ENCODE data around the gene ASB1.

ASB1 gene

DNA sequence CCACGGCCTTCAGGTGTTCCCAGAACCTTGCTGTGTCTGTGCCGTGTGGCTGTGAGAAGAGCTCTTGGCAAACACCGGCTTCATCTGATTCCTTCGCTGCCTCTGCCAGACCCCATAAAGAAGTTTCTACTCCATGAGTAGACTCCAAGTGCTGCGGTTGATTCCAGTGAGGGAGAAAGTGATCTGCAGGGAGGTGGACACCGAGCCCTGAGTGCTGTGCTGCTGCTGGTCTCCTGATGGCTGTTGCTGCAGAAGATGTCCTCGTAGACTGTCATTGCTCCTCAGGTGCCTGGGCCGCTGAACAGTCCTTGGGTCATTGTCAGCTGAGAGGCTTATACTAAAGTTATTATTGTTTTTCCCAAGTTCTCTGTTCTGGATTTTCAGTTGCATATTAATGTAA is 19.6 kb downstream of the ASB1 start:
- no peak for DNase-seq

DNA sequence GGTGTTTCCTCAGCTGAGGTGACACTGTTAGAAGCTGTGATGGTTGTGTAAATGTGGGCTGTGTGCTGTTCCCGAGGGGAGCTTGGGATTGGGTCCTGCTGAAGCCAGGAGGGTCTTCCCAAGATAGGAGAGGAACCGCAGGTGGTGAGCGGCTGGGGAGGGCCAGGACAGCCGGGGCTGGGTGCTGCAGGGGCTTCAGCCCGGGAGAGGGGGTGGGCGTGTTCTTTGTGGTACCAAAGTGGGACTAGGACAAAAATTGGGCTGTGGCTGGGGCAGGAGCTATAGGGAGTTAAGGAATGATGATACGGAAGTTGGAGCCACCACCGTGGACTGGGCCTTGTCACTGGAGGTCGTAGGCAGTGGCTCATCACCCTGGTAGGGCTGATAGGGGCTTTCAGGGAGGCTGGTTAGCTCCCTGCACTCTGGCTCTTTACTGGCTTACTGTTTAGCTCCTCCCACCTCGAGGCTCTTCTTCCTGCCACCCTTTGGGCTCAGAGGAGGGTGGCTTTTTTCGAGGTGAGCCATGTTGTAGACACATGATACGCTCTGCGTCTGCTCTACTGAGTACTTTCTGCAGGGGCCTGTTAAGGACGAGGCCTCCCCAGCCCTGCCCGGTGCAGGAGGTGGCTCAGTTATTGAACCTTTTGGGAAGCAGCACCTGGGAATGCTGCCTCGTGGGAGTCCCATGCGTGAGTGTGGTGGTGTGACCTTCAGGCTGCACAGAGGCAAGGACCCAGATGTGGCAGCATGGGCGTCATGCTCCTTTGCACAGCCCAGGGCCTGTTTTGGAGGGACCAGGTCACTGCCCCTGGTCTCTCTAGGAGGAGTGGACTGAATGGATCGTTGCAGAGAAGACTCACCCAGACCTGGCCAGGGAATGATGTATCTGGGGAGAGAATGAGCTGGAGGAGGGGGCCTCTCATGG is 21.6 kb downstream of the ASB1 start:
- DNase-seq, result no peak

GRCh38 chr2:238449241-238449640 is 22.5 kb downstream of the ASB1 start:
- DNase-seq, result no peak

DNA sequence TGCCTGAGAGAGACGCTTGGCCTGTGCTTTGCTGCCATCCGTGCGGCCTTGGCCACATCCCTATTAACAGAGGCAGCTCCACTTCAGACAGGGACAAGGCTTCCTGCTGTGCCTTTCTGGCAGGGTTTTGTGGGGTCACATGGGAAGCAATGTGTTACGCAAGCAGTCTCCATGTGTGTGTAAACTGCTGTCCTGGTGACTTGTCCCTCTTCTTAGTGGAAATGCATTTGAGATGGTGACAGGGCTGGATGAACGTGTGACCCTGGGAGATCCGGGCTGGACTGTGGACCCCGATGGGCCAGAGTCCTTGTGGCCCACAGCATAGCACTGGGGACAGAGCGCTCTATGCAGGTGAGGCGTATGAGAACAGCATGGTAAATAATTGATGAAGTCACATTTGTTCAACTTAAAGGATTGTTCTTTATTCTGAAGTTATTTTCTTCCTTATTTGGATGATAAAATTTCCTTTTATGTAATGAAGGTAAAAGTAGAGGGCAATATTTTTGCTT is 23.2 kb downstream of the ASB1 start:
- no peak for DNase-seq

GRCh38 chr2:238450440-238450861 is 23.7 kb downstream of the ASB1 start:
- no peak for DNase-seq

DNA sequence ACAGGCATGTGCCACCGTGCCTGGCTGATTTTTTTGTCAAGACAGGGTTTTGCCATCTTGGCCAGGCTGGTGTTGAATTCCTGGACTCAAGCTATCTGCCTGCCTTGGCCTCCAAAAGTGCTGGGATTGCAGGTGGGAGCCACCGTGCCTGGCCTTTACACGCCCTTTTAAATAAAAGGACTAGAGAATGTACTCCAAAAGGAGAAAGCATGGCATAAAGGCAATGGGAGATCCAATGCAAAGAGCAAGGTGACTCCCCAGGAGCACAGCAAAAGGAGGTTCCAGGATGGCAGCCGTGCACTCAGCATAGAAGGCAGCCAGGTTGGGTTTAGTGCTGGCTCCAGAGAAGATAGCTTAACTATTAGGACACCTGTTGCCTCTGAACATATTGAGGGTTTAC is 27.1 kb downstream of the ASB1 start:
- DNase-seq, result no peak

GRCh38 chr2:238456449-238456848 is 29.7 kb downstream of the ASB1 start:
- DNase-seq, result no peak

DNA sequence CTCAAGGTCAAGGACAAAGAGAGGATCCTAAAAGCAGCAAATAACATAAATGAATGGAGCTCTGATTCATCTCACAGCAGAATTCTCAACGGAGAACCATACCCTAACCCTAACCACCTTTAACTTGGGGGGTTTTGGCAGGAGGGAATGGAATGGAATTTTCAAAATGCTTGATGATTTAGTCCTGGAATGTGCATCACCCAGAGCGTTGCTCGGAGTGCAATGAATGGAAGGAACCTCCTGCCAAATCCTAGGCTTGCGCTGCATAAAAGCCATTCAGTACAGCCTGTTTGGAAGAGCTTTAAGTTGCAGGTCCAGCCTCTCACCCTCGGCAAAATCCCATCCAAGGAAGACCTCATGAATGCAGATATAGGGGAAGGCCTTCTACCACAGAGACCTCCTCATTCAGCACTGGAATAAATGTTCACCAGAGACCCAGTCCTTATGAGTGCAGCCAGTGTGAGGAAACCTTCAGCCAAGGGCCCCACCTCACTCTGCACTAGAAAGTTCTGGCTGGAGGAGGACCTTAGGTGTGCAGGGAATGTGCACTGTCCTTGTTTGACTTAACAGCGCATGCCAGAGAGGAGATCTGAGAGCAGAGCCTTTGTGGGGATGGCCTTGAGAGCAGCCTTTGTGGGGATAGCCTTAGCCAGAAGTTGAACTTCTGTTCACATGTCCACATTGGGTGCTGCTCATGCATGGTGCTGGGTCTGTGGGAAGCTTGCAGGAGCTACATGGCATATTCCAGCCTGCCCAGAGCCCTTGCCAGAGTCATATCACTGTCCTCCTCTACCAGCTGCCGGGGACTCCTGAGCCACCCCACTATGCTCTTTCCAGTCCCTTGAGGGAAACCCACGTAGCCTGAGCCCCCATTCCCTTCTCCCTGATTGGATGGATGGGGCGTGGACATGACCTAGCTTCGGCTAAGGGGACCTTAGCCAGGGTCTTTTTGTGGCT is 30.5 kb downstream of the ASB1 start:
- DNase-seq, result peak; percentile 1

DNA sequence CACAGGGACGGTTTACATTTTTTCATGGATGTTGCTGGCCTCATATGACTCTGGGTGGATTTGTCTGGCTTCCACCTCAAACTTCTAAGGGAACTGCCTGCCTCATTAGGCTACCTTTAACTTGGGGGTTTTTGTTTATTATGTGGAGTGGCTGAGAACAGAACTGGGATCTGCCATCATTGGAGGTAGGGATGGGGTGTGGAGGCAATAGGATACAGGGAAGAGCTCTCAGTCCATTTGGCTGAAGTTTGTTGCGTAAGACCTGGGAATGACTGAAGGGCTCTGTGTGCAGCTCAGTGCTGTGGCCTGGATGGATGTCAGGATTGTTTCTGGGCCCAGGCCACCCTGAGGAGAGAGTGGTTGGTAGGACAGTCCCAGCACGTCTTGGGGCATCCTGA is 31.2 kb downstream of the ASB1 start:
- no peak for DNase-seq

GRCh38 chr2:238458651-238459050 is 31.9 kb downstream of the ASB1 start:
- no peak for DNase-seq

- no peak for DNase-seq
These were observed 32.4 kb downstream of the ASB1 start for GRCh38 chr2:238459081-238459629.

GRCh38 chr2:238461051-238461450 is 34.3 kb downstream of the ASB1 start:
- DNase-seq, result no peak

DNA sequence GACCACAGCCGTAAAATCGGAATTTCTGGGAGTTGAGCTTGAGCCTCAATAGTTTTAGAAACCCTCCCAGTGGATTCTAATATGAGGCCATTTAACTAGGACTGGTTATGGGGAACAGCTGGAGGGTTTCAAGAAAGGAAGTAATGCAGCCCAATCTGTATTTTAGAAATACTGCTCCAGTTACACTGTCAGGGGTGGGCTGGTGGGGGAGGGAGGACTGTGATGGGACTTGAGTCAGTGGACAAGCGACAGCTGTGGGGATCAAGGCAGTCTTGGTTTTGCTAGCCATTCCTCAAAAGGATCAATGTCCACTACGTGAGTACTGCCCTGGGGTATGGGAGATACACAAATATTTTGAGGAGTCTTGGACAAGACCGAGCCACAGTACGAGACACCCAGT is 34.8 kb downstream of the ASB1 start:
- no peak for DNase-seq

DNA sequence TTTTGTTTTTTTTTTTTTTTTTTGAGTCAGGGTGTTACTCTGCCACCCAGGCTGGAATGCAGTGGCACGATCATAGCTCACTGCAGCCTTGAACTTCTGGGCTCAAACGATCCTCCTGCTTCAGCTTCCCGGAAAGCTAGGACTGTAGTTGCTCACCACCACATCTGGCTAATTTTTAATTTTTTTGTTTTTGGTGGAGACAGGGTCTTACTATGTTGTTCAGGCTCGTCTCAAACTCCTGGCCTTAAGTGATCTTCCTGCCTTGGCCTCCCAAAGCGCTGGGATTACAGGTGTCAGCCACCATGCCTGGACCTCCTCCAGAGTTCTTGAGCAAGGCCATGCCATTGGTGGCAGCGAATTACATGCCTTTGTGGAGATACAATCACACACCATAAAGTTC is 35.2 kb downstream of the ASB1 start:
- DNase-seq, result no peak

- DNase-seq, result no peak
These were observed 36.2 kb downstream of the ASB1 start for GRCh38 chr2:238462782-238463396.

GRCh38 chr2:238464389-238464788 is 37.7 kb downstream of the ASB1 start:
- no peak for DNase-seq

GRCh38 chr2:238465487-238466242 is 38.9 kb downstream of the ASB1 start:
- no peak for DNase-seq

DNA sequence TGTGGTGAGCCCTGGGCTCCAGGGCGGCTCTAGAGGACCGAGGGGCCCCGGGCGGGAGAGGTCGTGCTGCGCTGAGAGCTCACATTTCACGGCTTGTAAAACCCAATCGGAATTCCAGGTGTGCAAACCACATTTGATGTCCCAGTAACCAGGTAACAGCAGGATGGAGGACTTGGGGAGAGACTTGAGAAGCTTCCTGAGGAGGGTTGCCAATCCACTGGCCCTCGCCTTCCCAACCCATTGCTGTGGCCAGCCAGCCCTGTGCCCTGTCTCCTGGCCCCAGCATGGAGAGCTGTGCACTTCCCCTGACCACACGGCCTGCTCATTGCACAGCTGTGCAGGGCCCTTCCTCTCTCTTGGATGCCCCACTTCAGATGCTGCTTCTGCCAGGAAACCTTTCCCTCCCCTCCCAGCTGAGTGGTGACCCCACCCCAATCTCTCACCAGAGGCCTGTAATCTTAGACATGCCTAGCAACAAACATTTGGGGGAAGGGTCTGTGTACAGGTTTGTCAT is 39.6 kb downstream of the ASB1 start:
- DNase-seq, result no peak

- DNase-seq, result no peak
These were observed 40.3 kb downstream of the ASB1 start for GRCh38 chr2:238467062-238467461.

DNA sequence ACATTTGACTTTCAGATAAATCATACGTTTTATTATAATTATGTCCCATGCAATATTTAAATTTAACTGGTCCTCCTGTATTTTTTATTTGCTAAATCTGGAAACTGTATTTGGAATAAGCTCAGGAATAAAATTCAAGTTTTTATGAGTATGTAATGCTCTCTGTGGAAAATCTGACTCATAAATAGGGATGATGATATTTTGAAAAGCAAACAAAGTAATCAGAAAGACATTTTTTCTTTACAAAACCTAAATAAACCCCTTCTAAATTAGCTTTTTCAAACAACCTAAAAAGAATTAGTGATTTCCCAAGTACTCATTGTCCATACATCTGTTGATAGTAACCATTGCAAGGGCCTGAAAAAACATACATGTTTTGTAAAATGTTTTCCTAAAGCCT is 41.1 kb downstream of the ASB1 start:
- DNase-seq, result no peak

GRCh38 chr2:238469155-238469554 is 42.4 kb downstream of the ASB1 start:
- DNase-seq, result no peak

DNA sequence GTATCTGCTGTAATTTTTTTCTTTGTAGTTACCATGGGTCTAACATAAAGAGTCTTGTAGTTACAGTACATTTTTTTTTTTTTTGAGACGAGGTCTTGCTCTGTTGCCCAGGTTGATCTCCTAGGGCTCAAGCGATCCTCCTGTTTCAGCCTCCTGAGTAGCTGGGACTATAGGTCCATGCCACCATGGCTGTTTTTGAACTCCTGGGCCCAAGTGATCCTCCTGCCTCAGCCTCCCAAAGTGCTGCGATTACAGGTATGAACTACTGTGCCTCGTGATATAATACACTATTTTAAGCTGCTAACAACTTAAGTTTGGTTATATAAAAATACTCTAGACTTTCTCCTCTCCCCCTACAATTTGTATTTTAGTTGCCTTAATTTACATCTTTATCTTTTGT is 46.3 kb downstream of the ASB1 start:
- DNase-seq, result no peak
